Measurements from ENCODE around the gene CRHR2.
A peak's percentile ranks its signal among the peaks of the same experiment; 100 is the strongest.

Gene CRHR2

GRCh38 chr7:30717181-30717580, 34.9 kb upstream of the CRHR2 start:
- Histone ChIP-seq H3K4me1 (ENCODE audit: insufficient read depth, low read length, severe bottlenecking) (no peaks in the 10 kb centered on the region), H3F3A (ENCODE audit: insufficient read depth, low read length) (no peaks in the 10 kb centered on the region), H3K9me3 (ENCODE audit: low read length) (peaks cover 3% of the 10 kb centered on the region; the same call in 1 of the 2 replicates), H3K27ac (ENCODE audit: low read depth, low read length, poor library complexity, severe bottlenecking) (no peak overlapping the region), H3K4me3 (ENCODE audit: low read depth, low read length, poor library complexity, severe bottlenecking) (no peak overlapping the region), H3K36me3 (ENCODE audit: insufficient read depth, low read length) (no peaks in the 10 kb centered on the region), H3K79me2 (ENCODE audit: insufficient read depth, low read length) (no peaks in the 10 kb centered on the region), H3K27me3 (ENCODE audit: insufficient read depth, low read length) (peaks cover 7% of the 10 kb centered on the region; the same call in 1 of the 2 replicates), H2AFZ (ENCODE audit: low read length) (no peak overlapping the region), H3K4me2 (ENCODE audit: low read length) (no peak overlapping the region), H4K20me1 (ENCODE audit: insufficient read depth, low read length) (no peaks in the 10 kb centered on the region), H3K9ac (ENCODE audit: low read length) (no peak overlapping the region), H3K9me2 (ENCODE audit: low read depth, low read length) (no peaks in the 10 kb centered on the region)
- TF ChIP-seq EZH2 (IDR thresholded peaks at IDR 0.05; ENCODE audit: borderline replicate concordance, low read length) (no peak), CTCF (IDR thresholded peaks at IDR 0.05; ENCODE audit: low read length) (peak; percentile 14; the same call in 1 of the 2 replicates)

DNA sequence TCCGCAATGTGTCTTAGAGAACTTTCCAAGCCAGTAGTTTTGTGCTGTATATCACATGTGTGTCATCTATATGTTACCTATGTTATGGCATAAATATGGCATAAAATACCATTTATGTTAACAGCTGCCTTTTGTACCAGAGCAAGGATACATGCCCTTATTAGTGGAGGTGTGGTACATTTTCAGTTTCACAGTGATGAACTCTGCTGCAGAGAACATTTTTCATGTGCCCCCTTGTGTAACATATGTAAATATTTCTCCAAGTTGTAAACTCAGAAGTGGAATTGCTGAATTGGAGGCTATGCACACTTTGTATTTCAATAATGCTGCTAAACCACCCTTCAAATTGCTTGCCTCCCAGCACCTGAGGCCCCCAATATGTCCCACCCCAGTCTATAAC, 31.9 kb upstream of the CRHR2 start:
- H3K9me2 ChIP-seq (ENCODE audit: low read depth, low read length) = no peaks in the 10 kb centered on the region
- peaks cover 8% of the 10 kb centered on the region; the same call in 1 of the 2 replicates for H3K27me3 ChIP-seq (ENCODE audit: insufficient read depth, low read length)

DNA sequence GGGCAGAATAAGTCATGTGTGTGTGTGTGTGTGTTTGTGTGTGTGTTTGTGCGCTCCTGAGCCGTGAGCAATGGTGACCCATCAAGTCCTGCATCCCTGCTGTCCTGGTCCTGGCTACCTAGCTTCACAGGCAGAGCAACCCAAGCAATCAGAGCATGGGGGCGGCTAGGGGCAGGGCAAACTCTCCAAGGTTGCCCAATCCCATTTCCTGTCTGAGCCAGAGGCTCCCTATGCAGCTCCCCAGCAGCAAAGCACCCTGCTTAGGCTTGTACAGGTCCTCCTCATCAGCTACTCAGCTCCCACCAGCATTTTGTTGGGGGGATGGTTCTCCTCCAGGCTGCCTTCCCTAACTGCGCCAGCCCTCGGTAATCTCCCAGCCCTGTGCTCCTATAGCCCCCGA, 31.1 kb upstream of the CRHR2 start:
- Histone ChIP-seq H3K36me3 (ENCODE audit: insufficient read depth, low read length) (no peaks in the 10 kb centered on the region), H3F3A (ENCODE audit: insufficient read depth, low read length) (no peaks in the 10 kb centered on the region), H3K9ac (ENCODE audit: low read length) (no peak overlapping the region), H3K27me3 (ENCODE audit: insufficient read depth, low read length) (peaks cover 8% of the 10 kb centered on the region; the same call in 1 of the 2 replicates), H3K79me2 (ENCODE audit: insufficient read depth, low read length) (no peaks in the 10 kb centered on the region), H2AFZ (ENCODE audit: low read length) (no peak overlapping the region), H3K4me2 (ENCODE audit: low read length) (no peak overlapping the region), H3K4me1 (ENCODE audit: insufficient read depth, low read length, severe bottlenecking) (no peaks in the 10 kb centered on the region), H4K20me1 (ENCODE audit: insufficient read depth, low read length) (no peaks in the 10 kb centered on the region), H3K27ac (ENCODE audit: low read depth, low read length, poor library complexity, severe bottlenecking) (no peak overlapping the region), H3K9me3 (ENCODE audit: low read length) (peaks cover 3% of the 10 kb centered on the region; the same call in 1 of the 2 replicates), H3K9me2 (ENCODE audit: low read depth, low read length) (no peaks in the 10 kb centered on the region), H3K4me3 (ENCODE audit: low read depth, low read length, poor library complexity, severe bottlenecking) (no peak overlapping the region)
- no peak for TF ChIP-seq EZH2 (IDR thresholded peaks at IDR 0.05; ENCODE audit: borderline replicate concordance, low read length)
- TF ChIP-seq CTCF (IDR thresholded peaks at IDR 0.05; ENCODE audit: low read length) = no peak

More for the DNA sequence above, 31.9 kb upstream of the CRHR2 start:
- H3K4me3 ChIP-seq (ENCODE audit: low read depth, low read length, poor library complexity, severe bottlenecking) = no peak overlapping the region
- no peak for TF ChIP-seq EZH2 (IDR thresholded peaks at IDR 0.05; ENCODE audit: borderline replicate concordance, low read length)
- no peak for TF ChIP-seq CTCF (IDR thresholded peaks at IDR 0.05; ENCODE audit: low read length)
- no peaks in the 10 kb centered on the region for H4K20me1 ChIP-seq (ENCODE audit: insufficient read depth, low read length)
- peaks cover 3% of the 10 kb centered on the region; the same call in 1 of the 2 replicates for H3K9me3 ChIP-seq (ENCODE audit: low read length)
- no peaks in the 10 kb centered on the region for H3K79me2 ChIP-seq (ENCODE audit: insufficient read depth, low read length)
- H2AFZ ChIP-seq (ENCODE audit: low read length) = no peak overlapping the region
- H3K4me1 ChIP-seq (ENCODE audit: insufficient read depth, low read length, severe bottlenecking) = no peaks in the 10 kb centered on the region
- H3F3A ChIP-seq (ENCODE audit: insufficient read depth, low read length) = no peaks in the 10 kb centered on the region
- H3K9ac ChIP-seq (ENCODE audit: low read length) = no peak overlapping the region
- no peak overlapping the region for H3K4me2 ChIP-seq (ENCODE audit: low read length)
- H3K27ac ChIP-seq (ENCODE audit: low read depth, low read length, poor library complexity, severe bottlenecking) = no peak overlapping the region
- H3K36me3 ChIP-seq (ENCODE audit: insufficient read depth, low read length) = no peaks in the 10 kb centered on the region
